ENCODE data around the gene AP1G1. TPM values are rescaled to one million over a fixed set of nuclear protein-coding genes. Genes with fewer than 3 reads are reported as not detected.

The AP1G1 gene
- total and polyA plus RNA-seq, 2 of the 4 experiments (the other 2 are of a cell fraction), result 48.3 to 86.7 TPM

- no peak overlapping the region for H2BK120ac ChIP-seq (ENCODE audit: low read depth, low read length)
- H2AFZ ChIP-seq (replicated peaks; ENCODE audit: low read length, poor library complexity), result no peak overlapping the region
- H3K23ac ChIP-seq (ENCODE audit: low read depth, low read length), result no peak overlapping the region
- no peak overlapping the region for H2BK5ac ChIP-seq (ENCODE audit: low read depth, low read length, poor library complexity, severe bottlenecking)
- no peaks in the 10 kb centered on the region for H3K9me3 ChIP-seq (ENCODE audit: control insufficient read depth, insufficient read depth, low read length)
- H3K27ac ChIP-seq (ENCODE audit: insufficient read depth, low read length), result no peak overlapping the region
- H3K14ac ChIP-seq (replicated peaks; ENCODE audit: low read depth, low read length), result no peak overlapping the region
- dilution Hi-C loops (cut with HindIII; ENCODE audit: low sequenced_read_pairs, unreplicated experiment), result no loop called here
- peaks cover 3% of the 10 kb centered on the region; the same call in 1 of the 2 replicates for H3K4me1 ChIP-seq (ENCODE audit: control insufficient read depth, insufficient read depth, low read length)
- no peak overlapping the region for H2BK20ac ChIP-seq (ENCODE audit: low read depth, low read length)
- no peak overlapping the region for H3K9ac ChIP-seq (ENCODE audit: low read depth, low read length)
- POLR2A ChIA-PET (ENCODE audit: unreplicated experiment), result no interaction called here
- no TSS peak for BruUV-seq (replicated peaks)
- no peak overlapping the region for H2AK5ac ChIP-seq (ENCODE audit: low read depth, low read length)
- H3K27me3 ChIP-seq (ENCODE audit: control insufficient read depth, insufficient read depth, low read length), result no peaks in the 10 kb centered on the region
- H2AK9ac ChIP-seq (replicated peaks; ENCODE audit: low read depth, low read length, poor library complexity), result no peak overlapping the region
- TF ChIP-seq NFE2L2 (IDR thresholded peaks at IDR 0.05; ENCODE audit: low read depth, low read length), result no peak
- TF ChIP-seq MAFK (IDR thresholded peaks at IDR 0.05; ENCODE audit: low read depth, low read length), result peak; percentile 47
- H4K8ac ChIP-seq (ENCODE audit: low read depth in 2 of 2, low read length in 2 of 2), result no peak overlapping the region
- no CpG with 5 or more reads among the region's 1 CpG for WGBS, 2 experiments (ENCODE audit: extremely low coverage in 2 of 2, insufficient read length in 1 of 2)
- peaks cover 6% of the 10 kb centered on the region for H3K9me1 ChIP-seq (ENCODE audit: insufficient read depth, low read length)
- peaks cover 12% of the 10 kb centered on the region for H3K36me3 ChIP-seq (ENCODE audit: control insufficient read depth, insufficient read depth, low read length)
- in situ Hi-C loops (cut with MboI; ENCODE audit: low sequenced_read_pairs), result no loop called here
- peaks cover 5% of the 10 kb centered on the region; the same call in 1 of the 2 replicates for H4K20me1 ChIP-seq (ENCODE audit: insufficient read depth, low read length)
- H3K4ac ChIP-seq (ENCODE audit: low read depth, low read length), result no peak overlapping the region
- no peak overlapping the region for H3K56ac ChIP-seq (ENCODE audit: extremely low read depth, insufficient read depth, low read length)
- H4K91ac ChIP-seq (ENCODE audit: insufficient read depth, low read depth, low read length), result no peak overlapping the region
- ATAC-seq (ENCODE audit: low read depth) (no peak), DNase-seq (no peak)
- H3K79me1 ChIP-seq (ENCODE audit: low read depth in 1 of 2, low read length in 2 of 2), result peaks cover 21 to 29% of the 10 kb centered on the region in 2 experiments
- no peak overlapping the region for H3K4me3 ChIP-seq (ENCODE audit: insufficient read depth, low read depth, low read length)
- H3K4me2 ChIP-seq (ENCODE audit: low read depth, low read length), result no peak overlapping the region
- intact Hi-C loops (cut with micrococcal nuclease), result no loop called here
- H3K18ac ChIP-seq (ENCODE audit: low read depth, low read length), result no peak overlapping the region
- CTCF ChIA-PET, result interaction anchor here (1.1 kb wide), 1 partner anchor 21 kb away, joined by 3 read pairs; no protein-coding TSS in a partner anchor
- no peak overlapping the region for H4K5ac ChIP-seq (ENCODE audit: low read depth, low read length)
- H2BK15ac ChIP-seq (ENCODE audit: low read depth, low read length), result no peak overlapping the region
Observed at GRCh38 chr16:71703333-71703732, 105.3 kb downstream of the AP1G1 start.

Data from IMR-90 (cell line).